ENCODE results near the gene PCDHB11. TPM values are rescaled to one million over a fixed set of nuclear protein-coding genes. Genes with fewer than 3 reads are reported as not detected.
A peak's percentile ranks its signal among the peaks of the same experiment; 100 is the strongest.
"Not testable (repeated sequence)": the region's sequence is repeated elsewhere in the genome, so short reads cannot be mapped to it uniquely, and the experiment has no call there.

PCDHB11 gene
- total RNA-seq, result 1 to 10 TPM; 6.9 to 8.6 (median 7.6) TPM

- TF ChIP-seq EP300 (IDR thresholded peaks at IDR 0.05), result no peak
- no peak for TF ChIP-seq CTCF (IDR thresholded peaks at IDR 0.05)
- no peak for TF ChIP-seq POLR2A (IDR thresholded peaks at IDR 0.05)
- peaks cover 0 to 96% (median 39%) of the 10 kb centered on the region in 4 donors for H3K9me3 ChIP-seq
- no peaks in the 10 kb centered on the region for H3K36me3 ChIP-seq
- peak within 1 kb of the TSS in 1 of 4 donors; percentile 27 for H3K4me3 ChIP-seq
- WGBS, 2 donors, result 43 to 50% methylated on average over 21 of the region's 21 CpGs
- no peaks in the 10 kb centered on the region for H3K27me3 ChIP-seq
- H3K27ac ChIP-seq, result no peak within 1 kb of the TSS
- DNase-seq (ENCODE audit: low spot score in 2 of 2), result no peak
- no peaks in the 10 kb centered on the region for H3K4me1 ChIP-seq
Measured at GRCh38 chr5:141199359-141200235, at the start of gene PCDHB11. Gene PCDHB11 (plus strand): TSS chr5:141199627. CDS start chr5:141199775, 148 bp downstream.

- H3K36me3 ChIP-seq, result no peaks in the 10 kb centered on the region
- no peak within 1 kb of the TSS for H3K27ac ChIP-seq
- peaks cover 0 to 100% (median 35%) of the 10 kb centered on the region in 4 donors for H3K9me3 ChIP-seq
- H3K4me3 ChIP-seq, result peak within 1 kb of the TSS in 1 of 4 donors; percentile 18
- 19 to 26% methylated on average over 18 of the region's 18 CpGs for WGBS, 2 donors
- H3K4me1 ChIP-seq, result no peaks in the 10 kb centered on the region
- TF ChIP-seq POLR2A (IDR thresholded peaks at IDR 0.05) (no peak), EP300 (IDR thresholded peaks at IDR 0.05) (no peak), CTCF (IDR thresholded peaks at IDR 0.05) (peak in 1 of 5 experiments; percentile 7)
- no peaks in the 10 kb centered on the region for H3K27me3 ChIP-seq
- DNase-seq (ENCODE audit: low spot score in 2 of 2), result no peak
Measured at GRCh38 chr5:141149812-141150211, 49.6 kb upstream of the PCDHB11 start, which contains the start of gene PCDHB6. Gene PCDHB6 (plus strand): TSS chr5:141150057. CDS start chr5:141150258, 201 bp downstream.

- 54 to 56% methylated on average over 33 of the region's 33 CpGs for WGBS, 2 donors
- Histone ChIP-seq H3K27me3 (no peaks in the 10 kb centered on the region), H3K4me1 (no peaks in the 10 kb centered on the region), H3K9me3 (peaks cover 0 to 100% (median 33%) of the 10 kb centered on the region in 4 donors), H3K4me3 (peak overlapping the region in 1 of 4 donors; percentile 18), H3K36me3 (no peaks in the 10 kb centered on the region), H3K27ac (no peak overlapping the region)
- TF ChIP-seq EP300 (IDR thresholded peaks at IDR 0.05) (no peak), POLR2A (IDR thresholded peaks at IDR 0.05) (no peak), CTCF (IDR thresholded peaks at IDR 0.05) (no peak)
- no peak for DNase-seq (ENCODE audit: low spot score in 2 of 2)
Measured at GRCh38 chr5:141150224-141150992, 49.0 kb upstream of the PCDHB11 start.

GRCh38 chr5:141150993-141151325 is 48.5 kb upstream of the PCDHB11 start:
- Histone ChIP-seq H3K27ac (no peak overlapping the region), H3K36me3 (no peaks in the 10 kb centered on the region), H3K9me3 (peaks cover 0 to 100% (median 33%) of the 10 kb centered on the region in 4 donors), H3K4me3 (no peak overlapping the region), H3K27me3 (no peaks in the 10 kb centered on the region), H3K4me1 (no peaks in the 10 kb centered on the region)
- no peak for DNase-seq (ENCODE audit: low spot score in 2 of 2)
- 44 to 53% methylated on average over 13 of the region's 13 CpGs for WGBS, 2 donors
- TF ChIP-seq POLR2A (IDR thresholded peaks at IDR 0.05) (no peak), EP300 (IDR thresholded peaks at IDR 0.05) (no peak)

GRCh38 chr5:141151632-141152031 is 47.8 kb upstream of the PCDHB11 start:
- not testable (repeated sequence) for H3K27me3 ChIP-seq; H3K4me3 ChIP-seq; H3K27ac ChIP-seq; H3K36me3 ChIP-seq; H3K4me1 ChIP-seq; DNase-seq (ENCODE audit: low spot score in 2 of 2)
- 53 to 77% methylated on average over 26 to 28 of the region's 41 CpGs for WGBS, 2 donors
- H3K9me3 ChIP-seq, result peaks cover 0 to 100% (median 33%) of the 10 kb centered on the region in 4 donors

- 40 to 57% methylated on average over 13 to 30 of the region's 36 CpGs for WGBS, 2 donors
- H3K27ac ChIP-seq; H3K27me3 ChIP-seq; DNase-seq (ENCODE audit: low spot score in 2 of 2); H3K36me3 ChIP-seq; H3K4me3 ChIP-seq; H3K4me1 ChIP-seq: not testable (repeated sequence)
- peaks cover 0 to 100% (median 33%) of the 10 kb centered on the region in 4 donors for H3K9me3 ChIP-seq
Measured at GRCh38 chr5:141152096-141152495, 47.3 kb upstream of the PCDHB11 start.

All from tibial nerve (tissue), 4 donors.